Lung microvascular endothelial cell (primary cell): ENCODE results near the gene BPIFB1. TPM values are rescaled to one million over a fixed set of nuclear protein-coding genes. Genes with fewer than 3 reads are reported as not detected.
A peak's percentile ranks its signal among the peaks of the same experiment; 100 is the strongest.

ENCODE experiments used
- DNase-seq, 2 donors: peaks; one replicate each; pipeline versions ENCODE4 v3.0.0 to v3.0.0-alpha.2; 2010; ENCODE audit warnings: low read depth in 2 of 2
- total RNA-seq: library from RNA; depleted of rRNA; stranded (reverse); fragments of >200 nt; gene quantifications from 2 replicates; pipeline ENCODE4 v1.2.1, GENCODE V29; 2014

The BPIFB1 gene
- not detected in 2 replicates for total RNA-seq

GRCh38 chr20:33282991-33283555 is at the start of gene BPIFB1:
TSS of gene BPIFB1 (plus strand) at chr20:33283214. CDS start at chr20:33286074, 2,860 bp downstream.
- DNase-seq: no peak

GRCh38 chr20:33234050-33234449 is 49.0 kb upstream of the BPIFB1 start:
- DNase-seq: no peak

- DNase-seq: no peak
Observed at GRCh38 chr20:33235696-33236095, 47.3 kb upstream of the BPIFB1 start, which contains the start of gene BPIFA1. TSS of gene BPIFA1 (plus strand) at chr20:33235996. CDS start at chr20:33237712, 1,716 bp downstream.

GRCh38 chr20:33236351-33236750 is 46.7 kb upstream of the BPIFB1 start:
- no peak for DNase-seq

GRCh38 chr20:33237989-33238388 is 45.0 kb upstream of the BPIFB1 start:
- DNase-seq: no peak

GRCh38 chr20:33239418-33239817 is 43.6 kb upstream of the BPIFB1 start:
- no peak for DNase-seq

GRCh38 chr20:33239979-33240736 is 42.9 kb upstream of the BPIFB1 start:
- DNase-seq: no peak

- DNase-seq: no peak
Observed at GRCh38 chr20:33240923-33241322, 42.1 kb upstream of the BPIFB1 start.

GRCh38 chr20:33242319-33243100 is 40.5 kb upstream of the BPIFB1 start:
- DNase-seq: no peak

- DNase-seq: no peak
Observed at GRCh38 chr20:33246077-33246476, 36.9 kb upstream of the BPIFB1 start.

GRCh38 chr20:33249456-33249855 is 33.6 kb upstream of the BPIFB1 start:
- no peak for DNase-seq

GRCh38 chr20:33250666-33251065 is 32.3 kb upstream of the BPIFB1 start:
- no peak for DNase-seq

GRCh38 chr20:33251496-33251895 is 31.5 kb upstream of the BPIFB1 start:
- peak in 1 of 2 donors; percentile 67 for DNase-seq

- DNase-seq: no peak
Observed at GRCh38 chr20:33252460-33252859, 30.6 kb upstream of the BPIFB1 start.

- no peak for DNase-seq
Observed at GRCh38 chr20:33255005-33255404, 28.0 kb upstream of the BPIFB1 start.

GRCh38 chr20:33257237-33257636 is 25.8 kb upstream of the BPIFB1 start:
- DNase-seq: no peak

- DNase-seq: peak in 1 of 2 donors; percentile 76
Observed at GRCh38 chr20:33259371-33259770, 23.6 kb upstream of the BPIFB1 start.

- DNase-seq: no peak
Observed at GRCh38 chr20:33261465-33261864, 21.5 kb upstream of the BPIFB1 start.

- DNase-seq: peak; percentile 69 to 74
Observed at GRCh38 chr20:33262658-33263065, 20.4 kb upstream of the BPIFB1 start.

GRCh38 chr20:33263784-33264183 is 19.2 kb upstream of the BPIFB1 start:
- no peak for DNase-seq

GRCh38 chr20:33267701-33268100 is 15.3 kb upstream of the BPIFB1 start:
- DNase-seq: no peak

GRCh38 chr20:33272155-33272873 is 10.7 kb upstream of the BPIFB1 start:
- DNase-seq: no peak
